HG03571 (cell line): ENCODE measurements around the gene AIRE.

ENCODE experiments used
- ATAC-seq: cut with Tn5 transposase; IDR thresholded peaks from one replicate; pipeline ENCODE4 v1.9.1; 2021; ENCODE audit not compliant: unreplicated experiment

AIRE gene

DNA sequence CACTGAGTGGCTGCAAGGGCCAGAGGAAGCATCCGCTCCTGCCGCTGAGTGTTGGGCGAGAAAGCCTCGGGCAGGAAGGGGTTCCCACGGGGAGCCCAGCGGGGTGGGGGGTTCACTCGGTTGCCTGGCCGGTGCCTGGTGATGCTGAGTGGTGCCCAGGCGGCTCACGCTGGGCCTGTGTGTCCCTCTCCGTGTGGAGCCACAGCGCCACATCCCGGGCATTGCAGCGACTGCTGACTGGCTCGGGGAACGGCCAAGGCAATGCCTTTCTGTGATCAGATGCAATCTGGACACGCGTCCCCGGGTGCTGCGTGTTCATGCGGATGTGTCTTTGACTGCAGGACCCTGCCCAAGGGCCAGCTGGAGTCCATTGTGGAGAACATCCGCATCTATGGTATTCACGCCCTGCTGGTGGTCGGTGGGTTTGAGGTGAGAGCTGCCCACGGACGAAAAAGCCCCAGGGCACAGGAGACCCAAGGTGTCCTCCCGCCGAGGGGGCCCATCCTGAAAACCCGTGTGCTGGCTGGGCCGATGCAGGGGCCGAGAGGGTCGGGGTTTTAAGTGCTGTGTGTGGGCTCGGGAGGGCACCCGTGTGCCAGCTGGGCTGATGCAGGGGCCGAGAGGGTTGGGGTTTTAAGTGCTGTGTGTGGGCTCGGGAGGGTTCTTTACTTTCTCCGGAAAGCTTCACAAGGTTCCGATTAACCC, 37.1 kb downstream of the AIRE start:
- no peak for ATAC-seq

DNA sequence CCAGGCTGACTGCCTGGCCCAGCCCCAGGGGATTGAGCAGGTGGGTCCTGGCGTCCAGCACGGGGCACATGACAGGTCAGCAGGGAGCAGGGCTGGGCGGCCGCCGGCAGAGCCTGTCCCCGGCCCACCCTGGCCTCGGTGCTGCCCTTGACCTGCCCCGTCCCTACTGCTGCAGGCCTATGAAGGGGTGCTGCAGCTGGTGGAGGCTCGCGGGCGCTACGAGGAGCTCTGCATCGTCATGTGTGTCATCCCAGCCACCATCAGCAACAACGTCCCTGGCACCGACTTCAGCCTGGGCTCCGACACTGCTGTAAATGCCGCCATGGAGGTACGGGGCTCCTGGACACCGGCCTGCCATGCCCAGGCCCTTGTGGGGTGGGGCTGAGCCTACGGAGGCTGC, 37.9 kb downstream of the AIRE start:
- no peak for ATAC-seq

DNA sequence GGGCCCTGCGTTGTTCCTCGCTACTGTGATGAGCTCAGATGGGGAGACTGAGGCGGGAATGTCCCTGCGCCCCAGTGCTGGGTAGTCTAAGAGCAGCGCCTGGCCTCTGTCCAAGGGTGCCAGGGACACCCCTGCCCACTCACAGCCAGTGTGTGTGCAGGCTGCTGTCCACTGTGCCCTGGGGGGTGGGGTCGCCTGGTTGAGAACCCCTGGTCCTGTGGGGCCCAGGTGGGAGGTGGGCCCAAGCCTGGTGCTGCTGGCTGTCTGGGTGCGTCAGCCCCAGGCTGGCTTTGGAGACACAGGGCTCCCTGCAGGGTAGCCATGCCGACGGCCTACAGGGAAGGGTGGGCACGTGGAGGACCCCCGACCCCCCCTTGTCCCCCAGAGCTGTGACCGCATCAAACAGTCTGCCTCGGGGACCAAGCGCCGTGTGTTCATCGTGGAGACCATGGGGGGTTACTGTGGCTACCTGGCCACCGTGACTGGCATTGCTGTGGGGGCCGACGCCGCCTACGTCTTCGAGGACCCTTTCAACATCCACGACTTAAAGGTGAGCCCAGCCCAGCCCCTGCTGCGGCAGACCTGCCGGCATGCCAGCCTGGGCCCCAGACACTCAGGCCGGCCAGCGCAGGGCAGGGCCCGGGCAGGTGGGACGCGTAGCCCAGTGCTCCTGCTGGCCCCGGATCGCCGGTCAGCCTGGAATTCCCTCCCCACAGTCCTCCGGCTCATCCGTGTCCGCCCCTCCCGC, 38.6 kb downstream of the AIRE start:
- ATAC-seq, result no peak

DNA sequence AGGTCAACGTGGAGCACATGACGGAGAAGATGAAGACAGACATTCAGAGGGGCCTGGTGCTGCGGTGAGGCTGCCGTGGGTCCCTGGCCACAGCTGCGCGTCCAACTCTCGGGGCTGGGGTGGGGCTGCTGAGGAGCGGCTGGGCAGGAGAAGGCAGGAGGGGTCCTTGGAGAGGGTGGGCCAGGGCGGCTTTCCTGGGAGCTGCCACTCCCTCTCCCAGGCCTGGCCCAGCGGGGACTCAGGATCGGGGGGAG, 39.1 kb downstream of the AIRE start:
- ATAC-seq, result no peak

DNA sequence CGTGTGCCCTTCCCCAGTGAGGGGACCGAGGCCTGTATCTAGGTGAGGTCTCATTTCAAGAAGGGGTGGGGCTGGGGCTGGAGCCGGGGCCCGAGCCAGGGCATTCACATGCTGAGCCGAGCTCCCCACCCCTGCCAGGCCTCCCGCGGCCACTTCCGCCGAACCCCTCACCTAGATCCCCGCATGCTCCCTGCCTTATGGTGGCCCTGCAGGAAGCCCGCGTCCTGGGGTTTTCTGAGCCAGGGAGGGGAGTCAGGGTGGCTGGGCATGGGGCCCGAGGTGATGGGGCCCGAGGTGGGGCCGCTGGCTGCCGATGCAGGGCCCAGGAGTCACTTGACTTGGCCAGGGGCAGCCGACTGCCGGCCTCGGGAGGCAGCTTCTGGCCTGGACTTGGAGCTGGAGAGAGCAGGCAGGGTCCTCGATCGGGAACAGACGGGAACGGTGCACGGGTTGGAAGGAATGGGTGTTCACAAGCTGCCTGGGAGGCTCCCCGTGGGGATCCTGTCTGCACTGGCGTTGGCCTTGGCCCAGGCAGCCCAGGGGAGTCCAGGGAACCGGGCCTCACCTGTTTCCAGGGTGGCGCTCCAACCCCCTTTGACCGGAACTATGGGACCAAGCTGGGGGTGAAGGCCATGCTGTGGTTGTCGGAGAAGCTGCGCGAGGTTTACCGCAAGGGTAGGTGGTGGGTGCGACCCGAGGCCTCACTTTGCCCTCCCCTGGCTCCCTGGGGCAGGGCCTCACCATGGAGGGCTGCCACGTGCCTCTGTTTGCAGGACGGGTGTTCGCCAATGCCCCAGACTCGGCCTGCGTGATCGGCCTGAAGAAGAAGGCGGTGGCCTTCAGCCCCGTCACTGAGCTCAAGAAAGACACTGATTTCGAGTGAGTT, 40.0 kb downstream of the AIRE start:
- ATAC-seq, result no peak

DNA sequence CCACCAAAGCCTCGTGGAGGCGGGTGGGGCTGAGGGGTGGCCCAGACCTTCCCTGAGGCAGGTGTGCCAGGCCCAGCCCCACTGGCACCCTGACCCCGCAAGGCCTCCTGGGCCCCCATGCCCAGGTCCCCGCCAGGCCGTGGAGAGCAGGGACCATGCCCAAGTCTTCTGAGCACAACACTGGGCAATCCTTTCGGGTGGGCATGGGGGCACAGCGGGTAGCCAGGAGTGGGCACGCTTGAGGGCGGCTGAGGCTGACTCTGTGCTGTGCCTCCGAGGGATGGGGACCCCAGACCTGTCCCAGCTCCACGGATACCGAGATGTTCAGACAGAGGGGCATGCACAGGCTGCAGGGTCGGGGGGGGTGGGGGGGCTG, 40.6 kb downstream of the AIRE start:
- no peak for ATAC-seq

DNA sequence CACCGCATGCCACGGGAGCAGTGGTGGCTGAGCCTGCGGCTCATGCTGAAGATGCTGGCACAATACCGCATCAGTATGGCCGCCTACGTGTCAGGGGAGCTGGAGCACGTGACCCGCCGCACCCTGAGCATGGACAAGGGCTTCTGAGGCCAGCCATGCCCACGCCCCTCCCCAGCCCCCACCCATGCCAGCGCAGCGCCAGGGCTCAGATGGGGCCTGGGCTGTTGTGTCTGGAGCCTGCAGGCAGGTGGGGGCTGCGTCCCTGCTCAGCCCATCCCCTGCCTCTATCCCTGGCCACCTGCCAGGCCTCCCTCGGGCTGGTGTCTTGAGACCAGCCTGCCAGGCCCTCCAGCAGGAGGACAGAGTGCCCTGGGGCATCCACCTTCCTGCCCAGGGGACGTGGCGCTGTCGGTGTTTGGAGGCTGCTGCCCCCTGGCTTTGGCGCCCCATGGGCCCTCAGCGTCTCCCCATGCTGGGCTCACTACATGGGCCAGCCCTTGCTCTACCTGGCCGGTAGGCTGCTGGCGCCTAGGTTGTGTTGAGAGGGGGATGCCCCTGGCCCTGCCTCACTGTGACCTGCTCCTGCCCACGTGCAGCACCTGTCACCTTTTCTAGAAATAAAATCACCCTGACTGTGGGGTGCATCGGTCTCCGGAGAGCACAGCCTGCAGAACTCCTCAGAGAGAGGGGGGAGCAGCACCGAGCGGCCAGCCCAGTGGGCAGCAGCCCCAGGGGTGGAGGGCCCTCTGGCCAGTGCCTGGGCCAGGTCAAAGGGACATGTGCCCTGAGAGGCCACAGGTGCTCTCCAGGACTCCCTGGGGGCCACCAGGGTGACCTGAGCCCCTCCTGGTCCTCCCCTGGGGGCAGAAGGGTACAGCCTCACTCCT, 41.3 kb downstream of the AIRE start:
- no peak for ATAC-seq

DNA sequence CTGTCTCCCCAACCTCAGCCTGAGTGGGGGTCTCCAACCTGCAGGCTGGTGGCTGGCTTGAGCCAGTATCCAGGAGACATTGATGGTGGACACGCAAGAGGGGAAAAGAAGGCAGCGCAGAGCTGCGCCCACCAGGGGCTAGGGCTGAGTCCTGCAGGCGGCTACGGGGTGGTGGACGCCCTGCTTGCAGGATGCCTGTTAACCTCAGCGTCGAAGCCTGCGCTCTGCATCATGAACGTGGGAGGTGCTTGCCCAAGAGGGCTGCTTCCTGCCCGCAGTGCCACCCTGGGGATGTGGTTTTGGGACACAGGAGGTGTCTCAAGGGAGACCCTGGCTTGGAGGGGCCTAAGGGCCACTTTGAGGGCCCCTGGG, 41.9 kb downstream of the AIRE start:
- ATAC-seq, result no peak

DNA sequence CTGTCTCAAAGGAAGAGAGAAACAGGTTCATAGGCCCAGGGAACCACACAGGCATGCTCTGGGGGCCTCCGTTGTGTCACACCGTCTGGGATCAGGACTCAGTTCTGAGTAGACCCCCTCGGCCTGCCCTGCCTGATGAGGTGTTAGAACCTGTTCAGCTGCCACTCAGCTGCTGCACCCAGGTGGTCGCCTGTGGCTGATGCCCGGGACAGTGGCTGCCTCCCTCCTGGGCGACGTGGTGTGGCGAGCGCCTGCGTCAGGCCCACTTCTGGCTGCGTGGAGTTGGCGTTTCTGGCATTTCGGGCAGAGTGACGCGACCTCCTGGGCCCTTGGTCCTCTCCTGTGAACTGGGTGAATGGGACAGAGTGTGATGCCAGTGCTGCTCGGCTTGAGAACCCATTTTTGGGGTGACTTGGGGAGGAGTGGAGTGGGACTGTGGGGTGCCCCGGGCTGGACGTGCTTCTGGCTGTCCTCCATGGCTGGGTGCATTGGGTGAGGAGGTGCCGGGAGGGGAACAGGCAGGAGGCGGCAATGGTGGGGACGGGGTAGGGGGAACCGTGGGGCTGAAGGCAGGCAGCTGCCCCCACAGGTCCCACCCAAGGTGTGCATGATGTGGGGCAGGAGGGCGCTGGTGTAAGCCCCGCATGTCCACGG, 42.7 kb downstream of the AIRE start:
- no peak for ATAC-seq

DNA sequence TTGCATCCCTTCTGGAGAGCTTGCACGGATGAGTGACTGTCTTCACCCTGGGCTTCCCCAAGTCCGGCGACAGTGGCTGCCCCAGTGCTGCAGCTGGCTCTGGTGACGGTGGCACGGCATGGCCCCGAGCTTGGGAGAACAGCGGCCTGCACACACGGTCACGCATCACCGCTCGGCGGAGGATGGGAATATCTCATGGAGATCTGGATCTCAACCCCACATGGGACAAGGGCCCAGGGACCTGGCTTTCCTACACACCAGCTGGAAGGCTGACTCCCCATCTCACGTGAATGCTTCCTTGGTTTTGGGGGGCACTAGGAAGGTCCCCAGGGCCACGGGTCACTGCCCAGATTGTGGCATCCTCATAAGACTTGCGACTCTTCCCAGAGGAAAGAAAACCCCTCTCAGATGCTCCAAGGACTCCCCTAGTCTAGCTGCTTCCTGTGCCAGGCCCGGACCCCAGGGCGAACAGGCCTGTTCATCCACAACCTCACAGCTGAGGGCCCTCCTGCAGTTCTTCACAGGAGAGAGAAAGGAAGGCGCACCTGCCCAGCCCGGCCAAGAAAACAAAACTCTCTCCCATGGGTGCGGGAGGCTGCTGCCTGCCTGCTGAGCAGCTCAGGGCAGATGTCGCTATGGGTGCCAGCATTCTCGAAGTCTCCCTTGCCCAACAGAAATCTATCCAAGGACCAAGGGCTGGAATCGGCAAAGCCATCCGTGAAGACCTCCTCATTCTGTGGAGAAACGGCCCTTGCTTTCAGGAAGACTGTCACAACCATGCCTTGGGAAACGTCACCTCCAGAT, 43.6 kb downstream of the AIRE start:
- no peak for ATAC-seq

DNA sequence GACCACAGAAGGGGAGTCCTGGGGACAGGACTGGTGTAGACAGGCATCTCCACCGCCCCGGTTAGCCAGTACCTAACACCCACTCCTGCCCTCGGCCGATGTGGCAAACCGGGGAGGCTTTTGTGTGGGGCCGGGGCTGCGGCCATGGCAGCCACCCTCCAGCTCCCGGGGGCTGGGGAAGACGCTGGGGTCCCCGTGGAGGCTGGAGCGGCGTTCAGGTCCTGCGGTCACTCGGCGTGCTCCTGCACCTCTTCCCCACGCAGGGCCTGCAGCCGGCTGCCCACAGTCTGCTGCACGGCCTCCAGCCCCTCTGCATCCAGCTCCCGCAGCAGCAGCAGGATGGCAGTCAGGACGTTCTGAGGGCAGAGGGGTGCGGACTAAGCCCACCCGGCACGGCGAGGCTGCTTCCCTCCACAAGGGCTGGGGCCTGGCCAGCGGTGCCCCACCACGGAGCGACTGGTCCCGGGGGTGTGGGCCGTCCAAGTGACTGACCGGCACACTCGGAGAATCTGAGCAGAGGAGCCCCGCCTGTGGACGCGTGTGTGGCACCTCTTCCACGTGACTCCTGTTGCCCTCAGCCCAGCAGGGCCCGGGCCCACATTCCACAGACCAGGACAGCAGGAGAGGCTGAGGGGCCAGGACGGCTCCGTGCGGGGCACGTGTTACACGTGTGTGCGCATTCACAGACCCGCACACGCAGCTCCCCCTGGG, 44.5 kb downstream of the AIRE start:
- ATAC-seq, result no peak

DNA sequence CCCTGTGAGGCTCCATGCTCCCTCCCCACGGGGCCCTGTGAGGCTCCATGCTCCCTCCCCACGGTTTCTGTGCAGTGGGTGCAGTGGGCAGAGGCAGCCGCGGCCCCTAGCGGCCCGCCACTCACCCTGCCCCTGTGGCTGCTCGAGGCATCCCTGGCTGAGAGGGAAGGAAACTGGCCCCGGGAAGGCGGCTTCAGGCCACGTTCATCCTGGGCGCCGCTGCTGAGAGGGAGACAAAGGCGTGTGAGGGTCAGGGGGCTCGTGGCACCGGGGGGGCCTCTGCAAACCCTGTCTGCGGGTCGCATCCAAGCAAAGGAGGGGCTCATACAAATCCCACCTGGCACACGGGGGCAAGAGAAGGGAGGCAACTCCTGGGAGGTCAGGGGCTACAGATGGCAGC, 45.0 kb downstream of the AIRE start:
- ATAC-seq, result no peak

DNA sequence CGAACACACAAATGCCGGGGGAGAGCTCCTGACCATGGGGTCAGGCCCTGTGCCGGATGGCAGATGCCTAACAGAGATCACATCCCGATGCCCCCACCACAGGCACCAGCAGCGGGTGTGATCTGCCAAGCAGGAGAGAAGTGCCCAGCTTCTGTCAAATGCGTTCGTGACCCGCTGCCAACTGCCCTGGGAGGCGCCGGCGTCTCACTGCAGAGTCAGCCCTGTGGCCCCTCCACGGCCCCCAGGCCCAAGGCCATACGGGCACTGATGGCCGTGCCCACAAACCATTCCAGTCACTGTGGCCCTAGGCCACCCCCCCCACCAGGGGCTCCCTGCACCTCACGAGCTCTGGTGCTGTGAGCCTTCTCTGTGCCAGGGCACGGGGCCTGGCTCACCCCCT, 45.5 kb downstream of the AIRE start:
- no peak for ATAC-seq

DNA sequence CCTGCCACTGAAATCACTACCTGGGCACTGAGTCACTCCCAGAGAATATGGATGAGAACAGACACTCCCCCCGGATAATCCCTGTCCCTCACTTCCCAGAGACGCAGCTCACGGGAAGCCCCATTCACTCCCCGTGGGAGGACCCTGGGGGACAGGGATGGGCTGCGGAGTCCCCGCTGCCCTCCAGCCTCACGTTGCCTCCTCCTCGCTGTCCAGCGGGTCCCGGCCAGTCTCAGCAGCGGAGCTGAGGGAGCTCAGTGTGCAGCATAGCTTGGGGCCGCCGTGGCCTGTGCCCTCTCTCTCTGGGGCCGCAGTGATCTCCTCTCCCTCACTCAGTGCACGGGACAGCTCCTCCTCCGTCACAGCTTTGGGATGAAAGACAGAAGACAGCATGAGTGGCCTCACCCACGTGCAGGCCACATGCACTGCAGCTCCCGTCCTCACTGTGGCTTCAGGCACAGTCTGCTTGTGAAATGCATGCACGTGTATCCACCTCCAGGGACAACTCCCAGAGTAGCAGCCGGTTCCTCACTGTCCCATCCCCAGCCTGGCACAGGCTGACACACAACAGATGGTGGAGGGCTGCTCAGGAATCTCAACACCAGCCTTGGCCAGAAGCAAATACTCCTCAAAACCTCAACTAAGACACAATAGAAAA, 46.1 kb downstream of the AIRE start:
- ATAC-seq, result no peak

DNA sequence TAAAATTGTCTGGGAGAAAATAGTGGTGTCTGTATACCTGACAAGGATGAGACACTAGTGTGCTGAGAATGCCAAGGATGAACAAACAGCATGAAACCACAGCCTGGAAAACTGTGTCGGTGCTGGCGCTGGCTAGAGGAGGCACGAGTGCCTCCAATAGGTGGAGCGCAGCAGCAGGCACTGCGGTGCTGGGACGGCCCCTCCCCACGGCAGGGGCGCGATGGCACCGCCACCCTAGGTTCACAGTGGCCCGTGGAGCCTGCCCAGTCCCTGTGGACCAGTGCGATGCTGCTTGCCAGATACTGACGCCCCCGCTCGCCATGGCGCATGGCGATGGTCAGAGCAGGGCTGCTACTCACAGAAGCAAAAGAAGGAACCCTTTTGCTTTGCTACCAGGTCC, 46.7 kb downstream of the AIRE start:
- ATAC-seq, result no peak

DNA sequence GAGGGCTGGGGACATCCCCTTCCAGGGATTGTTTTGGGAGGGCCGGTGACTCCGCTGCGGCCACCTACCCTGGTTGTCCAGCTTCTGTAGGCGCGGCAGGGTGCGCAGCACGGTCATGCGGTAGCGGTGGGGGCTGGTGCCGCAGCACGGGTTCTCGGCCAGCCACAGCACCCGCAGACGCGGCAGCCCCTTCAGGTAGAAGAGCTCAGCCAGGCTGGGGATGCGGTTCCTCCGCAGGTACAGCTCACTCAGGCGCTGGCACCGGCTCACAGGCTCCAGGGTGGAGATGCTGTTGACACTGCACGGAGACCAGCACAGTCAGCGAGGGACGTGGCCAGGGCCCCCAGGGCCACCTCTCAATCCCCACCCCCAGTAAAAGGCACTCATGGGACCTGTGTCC, 47.3 kb downstream of the AIRE start:
- no peak for ATAC-seq

DNA sequence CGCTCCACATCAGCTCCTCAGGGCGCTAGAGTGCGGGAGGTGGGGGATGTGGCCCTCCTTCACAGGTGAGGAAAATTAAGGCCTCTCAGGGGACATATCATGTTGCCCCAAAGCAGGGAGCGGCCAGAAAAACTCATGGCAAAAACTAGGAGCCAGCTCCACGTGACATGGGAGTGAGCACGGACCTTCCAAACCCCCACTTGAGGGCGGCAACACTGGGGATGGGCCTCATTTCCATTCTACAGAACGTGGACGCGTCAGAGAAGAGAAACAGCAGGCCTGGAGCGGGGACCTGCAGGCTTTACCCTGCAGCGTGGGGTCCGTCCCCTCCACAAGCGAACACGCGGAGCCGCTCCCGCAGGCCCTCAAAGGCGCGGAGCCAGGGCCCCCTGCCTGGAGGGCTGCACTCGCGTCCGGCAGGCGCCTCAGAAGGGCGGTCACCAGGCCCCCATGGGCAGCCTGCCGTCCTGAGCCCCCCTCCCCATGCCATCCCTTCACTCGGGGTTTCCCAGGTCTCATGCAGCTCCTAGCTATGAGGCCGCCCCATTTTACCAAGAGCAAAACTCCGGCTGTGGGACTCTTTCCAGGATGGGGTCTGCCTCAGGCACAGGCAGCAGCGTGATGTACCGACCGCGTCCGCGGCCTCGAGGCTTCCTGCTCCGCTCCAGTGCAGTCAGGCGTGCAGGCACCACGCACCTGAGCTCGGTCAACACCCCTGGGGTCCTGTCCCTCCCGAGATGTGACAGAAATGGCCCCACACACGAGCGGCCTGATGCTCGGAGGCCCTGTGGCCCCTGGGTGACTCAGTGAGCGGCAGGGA, 48.0 kb downstream of the AIRE start:
- no peak for ATAC-seq
